NCI-H1092 treated with DMSO at 0.1 percent for 48 hours (cell line): ENCODE data around the gene TAC1.
"Not testable (repeated sequence)": the region's sequence is repeated elsewhere in the genome, so short reads cannot be mapped to it uniquely, and the experiment has no call there.

Source experiments
- DNase-seq: peaks from one replicate; lab custom pipeline; 2025; lab: John Stamatoyannopoulos, UW

Gene TAC1

GRCh38 chr7:97731736-97732564 is at the start of gene TAC1:
Gene TAC1 (plus strand): TSS chr7:97732086. CDS start chr7:97732613, 527 bp downstream.
- no peak for DNase-seq

DNA sequence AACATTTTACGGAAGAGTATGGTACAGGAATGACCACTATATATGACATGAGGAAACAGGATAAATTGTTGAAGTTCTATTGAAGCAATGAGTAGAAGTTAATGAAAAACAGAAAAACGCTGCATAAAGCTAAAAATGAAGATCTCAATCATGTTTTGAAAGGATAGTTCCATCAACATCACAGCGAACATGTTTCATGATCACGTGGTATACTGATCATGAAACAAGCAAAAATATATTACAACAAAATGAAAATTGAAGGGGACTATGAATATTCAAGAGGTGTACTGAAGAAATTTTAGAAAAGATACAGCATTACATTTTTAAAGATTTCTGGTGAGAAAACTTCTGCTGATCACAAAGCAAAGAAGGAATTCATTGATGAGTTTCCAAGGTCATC is 45.9 kb upstream of the TAC1 start:
- DNase-seq: no peak

DNA sequence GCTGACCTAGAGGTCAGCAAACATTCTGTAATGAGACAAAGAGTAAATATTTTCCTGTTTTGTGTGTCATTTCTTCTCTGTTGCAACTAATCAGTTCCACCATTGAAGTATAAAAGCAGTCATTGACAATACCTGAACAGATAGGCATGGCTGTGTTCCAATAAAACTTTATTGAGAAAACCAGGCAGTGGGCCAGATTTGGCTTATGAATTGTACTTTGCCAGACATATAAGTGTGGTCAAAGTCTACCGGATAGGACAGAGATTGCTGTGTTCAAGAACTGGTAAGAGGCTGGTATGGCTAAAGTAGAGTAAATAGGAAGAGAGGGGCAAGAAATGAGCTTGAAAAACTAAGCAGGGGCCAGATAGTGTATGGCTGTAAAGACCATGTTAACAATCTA is 38.3 kb upstream of the TAC1 start:
- DNase-seq: no peak

- DNase-seq: no peak
Measured at GRCh38 chr7:97694355-97694754, 37.5 kb upstream of the TAC1 start.

DNA sequence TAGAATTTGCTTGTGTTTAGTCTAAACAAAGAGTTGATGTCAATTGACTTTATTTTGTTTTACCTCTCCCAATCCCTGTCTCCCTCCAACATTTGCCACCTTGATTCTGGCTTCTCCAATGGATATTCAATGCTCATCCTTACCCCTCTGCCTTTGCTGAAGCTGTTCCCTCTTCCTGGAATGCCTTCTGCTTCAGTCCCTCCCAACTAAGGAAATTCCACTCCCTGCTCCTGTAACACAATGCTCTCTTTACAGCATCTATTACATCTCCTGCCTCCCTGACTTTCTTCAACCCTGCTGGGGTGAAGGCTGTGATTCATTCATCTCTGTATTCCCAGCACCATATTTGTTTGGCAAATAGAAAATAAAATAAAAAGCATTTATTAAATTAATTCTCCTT is 34.5 kb upstream of the TAC1 start:
- no peak for DNase-seq

DNA sequence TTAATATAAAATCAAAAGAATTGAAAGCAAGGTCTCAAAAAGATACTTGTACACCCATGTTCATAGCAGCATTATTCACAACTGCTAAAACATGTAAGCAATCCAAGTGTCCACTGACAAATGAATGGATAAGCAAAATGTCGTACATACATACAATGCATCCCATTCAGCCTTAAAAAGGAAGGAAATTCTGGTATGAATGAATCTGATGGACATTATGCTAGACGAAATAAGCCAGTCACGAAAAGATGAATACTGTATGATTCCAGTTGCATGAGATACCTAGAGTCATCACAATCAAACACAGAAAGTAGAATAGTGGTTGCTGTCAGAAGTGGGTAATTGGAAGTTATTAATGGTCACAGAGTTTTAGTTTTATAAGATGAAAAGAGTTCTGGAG is 9.5 kb upstream of the TAC1 start:
- no peak for DNase-seq

DNA sequence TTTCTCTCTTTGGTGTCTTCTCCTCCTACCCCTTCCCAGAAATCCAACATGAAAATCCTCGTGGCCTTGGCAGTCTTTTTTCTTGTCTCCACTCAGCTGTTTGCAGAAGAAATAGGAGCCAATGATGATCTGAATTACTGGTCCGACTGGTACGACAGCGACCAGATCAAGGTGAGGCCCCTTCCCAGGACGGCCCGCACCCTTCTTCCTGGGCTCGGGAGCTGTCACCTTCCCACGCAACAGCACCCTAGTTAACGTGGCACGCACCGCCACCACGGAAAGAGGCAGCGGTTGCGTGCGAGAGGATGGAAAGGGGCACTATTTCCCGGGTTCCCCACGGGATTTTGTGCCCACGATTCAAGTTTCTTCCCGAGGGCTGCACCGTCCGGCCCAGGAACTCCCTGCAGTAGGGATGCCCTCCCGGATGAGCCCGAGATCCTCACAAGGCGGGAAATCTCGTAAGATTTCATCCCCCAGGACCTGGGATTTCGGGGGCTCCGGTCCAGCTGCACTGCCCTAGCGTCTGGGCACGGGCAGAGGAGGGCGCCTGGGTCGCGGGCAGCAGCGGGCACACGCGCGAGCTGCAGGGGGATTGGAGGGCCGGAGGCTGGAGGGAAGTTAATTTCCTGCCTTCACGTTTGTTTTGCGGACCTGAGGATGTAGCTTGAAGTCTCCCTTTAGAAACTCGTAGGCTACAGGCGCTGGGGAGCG is 834 bp downstream of the TAC1 start:
- DNase-seq: no peak

GRCh38 chr7:97733276-97734161 is 1.6 kb downstream of the TAC1 start:
- no peak for DNase-seq

GRCh38 chr7:97734255-97734654 is 2.4 kb downstream of the TAC1 start:
- no peak for DNase-seq

DNA sequence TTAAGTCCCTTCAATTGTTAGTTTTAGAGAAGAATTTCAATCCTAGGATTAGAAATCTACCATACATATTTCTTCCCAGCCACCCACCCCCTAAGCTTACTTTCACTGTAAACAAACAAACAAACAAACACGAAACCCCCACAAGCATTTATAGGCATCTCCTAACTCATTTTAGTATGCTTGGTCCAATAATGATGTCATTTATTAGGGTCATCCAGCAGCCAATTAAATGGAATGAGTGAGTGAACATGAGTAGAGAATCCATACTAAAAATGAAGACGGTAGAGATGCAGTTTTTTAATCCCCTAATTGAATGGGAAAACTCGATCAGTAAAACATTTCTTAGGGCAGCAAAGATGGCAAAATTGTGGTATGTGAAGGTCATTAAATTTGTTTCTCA is 3.2 kb downstream of the TAC1 start:
- no peak for DNase-seq

- no peak for DNase-seq
Measured at GRCh38 chr7:97748482-97748881, 16.6 kb downstream of the TAC1 start.

GRCh38 chr7:97751566-97751965 is 19.7 kb downstream of the TAC1 start:
- DNase-seq: no peak

DNA sequence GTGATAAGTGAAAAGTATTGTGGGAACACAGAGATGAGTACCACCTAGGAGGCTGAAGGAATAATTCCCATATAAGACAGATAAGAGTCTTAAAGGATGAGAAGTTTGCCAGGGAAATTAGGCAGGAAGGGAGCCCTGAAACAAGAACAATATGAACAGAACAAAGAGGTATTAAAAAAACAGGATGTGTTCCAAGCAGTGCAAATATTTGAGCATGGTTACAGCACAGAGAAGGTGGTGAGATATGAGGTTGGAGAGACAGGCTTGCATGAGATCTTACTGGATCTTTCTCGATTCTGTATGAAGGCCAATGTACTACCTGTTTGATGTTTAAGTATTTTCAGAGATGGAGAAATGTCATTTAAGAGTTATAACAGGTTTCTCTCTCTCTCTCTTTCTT is 20.3 kb downstream of the TAC1 start:
- no peak for DNase-seq

DNA sequence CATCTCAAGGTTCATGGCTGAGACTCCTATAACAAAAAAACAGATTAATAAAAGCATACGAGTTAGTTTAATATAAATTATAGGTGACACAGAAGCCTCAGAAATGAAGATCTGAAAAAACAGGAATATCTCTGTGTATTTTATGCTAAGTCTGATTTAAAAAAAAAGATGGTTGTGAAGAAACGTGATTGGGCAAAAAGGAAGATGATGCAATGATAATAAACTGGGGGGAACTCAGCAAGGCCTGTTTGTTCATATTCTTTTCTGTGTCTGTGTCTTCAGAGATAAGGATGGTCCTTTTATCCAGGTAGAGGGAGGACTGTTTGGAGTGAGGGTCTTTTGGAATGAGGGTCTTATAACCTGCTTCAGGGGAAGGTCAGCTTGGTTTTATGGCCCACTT is 25.9 kb downstream of the TAC1 start:
- DNase-seq: no peak

DNA sequence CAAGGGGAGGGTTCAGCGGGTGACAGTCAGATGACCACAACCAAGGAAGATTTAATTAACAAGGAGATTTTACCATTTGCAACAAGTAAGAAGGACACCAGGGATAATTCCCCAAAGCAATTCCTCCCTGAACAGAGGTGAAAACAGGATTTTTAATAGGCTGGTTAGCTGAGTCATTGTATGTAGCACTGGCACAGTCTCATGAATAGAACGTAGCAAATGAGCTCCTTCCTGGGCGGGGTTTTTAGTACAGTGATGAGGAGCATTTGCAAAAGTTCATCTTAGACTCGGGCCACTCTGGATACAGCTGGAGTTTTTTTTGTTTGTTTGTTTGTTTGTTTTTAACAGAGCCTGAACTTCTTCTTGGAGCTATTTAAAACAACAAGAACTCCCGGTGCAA is 39.0 kb downstream of the TAC1 start:
- no peak for DNase-seq

DNA sequence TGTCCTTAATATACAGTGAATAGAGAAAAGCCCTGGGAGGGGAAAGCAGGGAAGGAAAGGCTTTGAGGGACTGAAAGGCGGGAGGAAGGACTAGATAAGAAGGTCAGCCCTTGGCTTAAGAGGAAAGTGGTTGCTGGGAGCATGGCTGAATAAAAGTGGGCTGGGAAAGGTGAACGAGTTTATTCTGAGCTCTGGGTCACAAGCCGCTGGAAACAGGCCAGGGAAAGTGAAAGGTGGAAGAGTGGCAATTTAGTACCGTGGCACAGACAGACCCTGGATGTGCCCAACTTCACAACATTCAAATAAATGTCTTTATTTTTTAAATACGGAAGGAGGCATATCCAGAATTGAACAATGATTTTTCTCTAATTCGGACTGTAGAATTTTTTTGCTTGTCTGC is 39.7 kb downstream of the TAC1 start:
- DNase-seq: no peak

GRCh38 chr7:97772045-97772901 is 40.4 kb downstream of the TAC1 start:
- no peak for DNase-seq

DNA sequence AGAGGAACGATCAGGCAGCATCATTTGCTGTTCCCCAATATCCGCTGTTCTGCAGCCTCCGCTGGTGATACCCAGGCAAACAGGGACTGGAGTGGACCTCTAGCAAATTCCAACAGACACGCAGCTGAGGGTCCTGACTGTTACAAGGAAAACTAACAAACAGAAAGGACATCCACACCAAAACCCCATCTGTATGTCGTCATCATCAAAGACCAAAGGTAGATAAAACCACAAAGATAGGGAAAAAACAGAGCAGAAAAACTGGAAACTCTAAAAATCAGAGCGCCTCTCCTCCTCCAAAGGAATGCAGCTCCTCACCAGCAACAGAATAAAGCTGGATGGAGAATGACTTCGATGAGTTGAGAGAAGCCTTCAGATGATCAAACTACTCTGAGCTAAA is 54.5 kb downstream of the TAC1 start:
- not testable (repeated sequence) for DNase-seq
